ENCODE data around the gene GRK2. TPM values are rescaled to one million over a fixed set of nuclear protein-coding genes. Genes with fewer than 3 reads are reported as not detected.
A peak's percentile ranks its signal among the peaks of the same experiment; 100 is the strongest.

GRK2 gene
- total and polyA plus RNA-seq, 12 donors, result 26.4 to 159 (median 59.6) TPM

DNA sequence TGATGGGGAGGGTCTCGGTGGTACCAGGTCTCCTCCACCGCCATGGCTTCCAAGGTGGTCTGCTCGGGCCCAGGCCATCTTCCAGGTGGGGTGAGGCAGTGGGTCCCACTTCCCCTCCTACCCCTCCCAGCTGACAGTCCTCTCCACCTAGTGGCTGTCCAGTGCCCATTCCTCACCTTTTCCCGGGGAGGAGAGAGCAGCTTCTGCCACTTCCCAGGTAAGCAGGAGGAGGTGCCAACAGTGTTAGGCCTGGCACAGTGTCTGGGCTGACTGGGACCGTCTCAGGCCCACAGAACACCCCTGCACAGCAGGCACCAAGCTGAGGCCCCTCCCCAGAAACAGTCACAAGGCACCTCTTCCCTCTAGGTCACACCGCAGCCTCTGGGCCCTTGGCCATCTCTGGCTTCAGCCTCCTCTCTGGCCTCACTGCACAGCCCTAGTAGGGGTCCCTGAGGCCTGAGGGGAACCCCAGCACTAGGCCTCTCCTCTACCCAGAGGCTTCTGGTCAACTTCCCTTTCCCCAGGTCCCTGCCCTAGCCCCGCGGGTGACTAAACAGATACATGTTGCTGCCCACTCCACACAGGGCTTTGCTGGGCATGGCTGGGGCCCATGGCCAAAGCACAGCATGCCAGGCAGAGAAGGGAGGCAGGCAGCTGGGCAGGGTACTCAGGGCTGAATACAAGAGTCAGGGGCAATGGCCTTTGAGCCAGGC, 20.5 kb downstream of the GRK2 start:
- WGBS, 4 donors, result 64 to 78% (median 75%) methylated on average over 5 to 8 of the region's 8 CpGs
- Histone ChIP-seq H3K4me3 (no peak overlapping the region), H3K27ac (peak overlapping the region in 4 of 5 donors; percentile 91 to 95 (median 94)), H3K36me3 (replicated peaks in 1 of 2) (peaks cover 0 to 67% of the 10 kb centered on the region in 2 donors), H3K27me3 (no peaks in the 10 kb centered on the region), H3K9me3 (replicated peaks in 1 of 3) (no peaks in the 10 kb centered on the region), H3K4me1 (replicated peaks in 1 of 2) (peaks cover 18 to 27% of the 10 kb centered on the region in 2 donors)
- intact Hi-C loops (cut with DNase I), result no loop called here
- peak in 3 of 7 donors; percentile 50 to 61 (median 60) for DNase-seq
- peak in 1 of 2 donors; percentile 6 for TF ChIP-seq POLR2A (IDR thresholded peaks at IDR 0.05)
- TF ChIP-seq, protein P1, sequence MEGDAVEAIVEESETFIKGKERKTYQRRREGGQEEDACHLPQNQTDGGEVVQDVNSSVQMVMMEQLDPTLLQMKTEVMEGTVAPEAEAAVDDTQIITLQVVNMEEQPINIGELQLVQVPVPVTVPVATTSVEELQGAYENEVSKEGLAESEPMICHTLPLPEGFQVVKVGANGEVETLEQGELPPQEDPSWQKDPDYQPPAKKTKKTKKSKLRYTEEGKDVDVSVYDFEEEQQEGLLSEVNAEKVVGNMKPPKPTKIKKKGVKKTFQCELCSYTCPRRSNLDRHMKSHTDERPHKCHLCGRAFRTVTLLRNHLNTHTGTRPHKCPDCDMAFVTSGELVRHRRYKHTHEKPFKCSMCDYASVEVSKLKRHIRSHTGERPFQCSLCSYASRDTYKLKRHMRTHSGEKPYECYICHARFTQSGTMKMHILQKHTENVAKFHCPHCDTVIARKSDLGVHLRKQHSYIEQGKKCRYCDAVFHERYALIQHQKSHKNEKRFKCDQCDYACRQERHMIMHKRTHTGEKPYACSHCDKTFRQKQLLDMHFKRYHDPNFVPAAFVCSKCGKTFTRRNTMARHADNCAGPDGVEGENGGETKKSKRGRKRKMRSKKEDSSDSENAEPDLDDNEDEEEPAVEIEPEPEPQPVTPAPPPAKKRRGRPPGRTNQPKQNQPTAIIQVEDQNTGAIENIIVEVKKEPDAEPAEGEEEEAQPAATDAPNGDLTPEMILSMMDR (IDR thresholded peaks at IDR 0.05), result no peak

DNA sequence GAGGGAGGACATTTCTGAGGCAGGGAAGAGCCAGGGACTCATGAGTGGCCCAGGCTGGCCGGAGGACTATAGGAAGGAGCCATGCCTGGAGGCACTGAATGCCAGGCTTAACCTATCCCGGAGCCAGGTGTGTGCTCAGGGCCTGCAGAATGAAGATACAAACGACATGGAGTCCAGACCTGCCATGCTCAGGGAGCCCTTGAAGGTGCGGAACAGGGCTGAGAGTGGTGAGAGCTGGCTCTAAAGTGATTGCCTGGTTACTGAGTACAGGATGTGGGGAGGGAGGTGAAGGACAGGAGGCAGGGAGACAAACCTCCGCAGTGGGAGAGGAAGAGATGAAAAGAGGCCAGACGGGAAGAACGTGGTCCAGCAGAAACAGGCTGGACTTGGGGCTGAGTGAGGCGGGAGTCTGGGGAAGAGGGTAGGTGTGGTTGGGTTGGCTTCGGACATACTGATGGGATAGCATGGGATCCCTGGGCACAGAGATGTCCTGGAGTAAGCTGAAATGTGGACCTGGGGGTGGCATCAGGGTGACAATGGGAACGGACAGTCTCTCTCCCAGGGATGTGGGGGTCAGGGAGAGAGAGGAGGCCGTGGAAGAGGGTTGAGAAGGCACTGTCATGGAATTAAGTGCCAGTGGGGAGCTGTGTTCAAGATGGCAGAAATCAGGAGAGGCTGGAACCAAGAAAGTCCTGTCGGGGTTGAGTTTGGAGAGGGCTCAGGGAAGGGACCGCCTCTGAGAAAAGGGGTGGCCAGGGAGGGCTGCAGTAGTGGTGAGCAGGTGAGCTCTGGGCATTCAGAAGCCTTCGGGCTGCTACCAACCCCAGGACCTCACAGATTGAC, 21.3 kb downstream of the GRK2 start:
- H3K27me3 ChIP-seq, result no peaks in the 10 kb centered on the region
- WGBS, 4 donors, result 63 to 74% (median 67%) methylated on average over 14 of the region's 14 CpGs
- H3K36me3 ChIP-seq (replicated peaks in 1 of 2), result peaks cover 0 to 67% of the 10 kb centered on the region in 2 donors
- H3K4me3 ChIP-seq, result peak overlapping the region in 1 of 4 donors; percentile 61
- no peak for DNase-seq
- peaks cover 18 to 27% of the 10 kb centered on the region in 2 donors for H3K4me1 ChIP-seq (replicated peaks in 1 of 2)
- TF ChIP-seq POLR2A (IDR thresholded peaks at IDR 0.05), result no peak
- TF ChIP-seq, protein P1 (IDR thresholded peaks at IDR 0.05), result peak in 1 of 6 experiments; percentile 2
- intact Hi-C loops (cut with DNase I), result no loop called here
- H3K9me3 ChIP-seq (replicated peaks in 1 of 3), result no peaks in the 10 kb centered on the region
- H3K27ac ChIP-seq, result peak overlapping the region; percentile 91 to 95 (median 93)

DNA sequence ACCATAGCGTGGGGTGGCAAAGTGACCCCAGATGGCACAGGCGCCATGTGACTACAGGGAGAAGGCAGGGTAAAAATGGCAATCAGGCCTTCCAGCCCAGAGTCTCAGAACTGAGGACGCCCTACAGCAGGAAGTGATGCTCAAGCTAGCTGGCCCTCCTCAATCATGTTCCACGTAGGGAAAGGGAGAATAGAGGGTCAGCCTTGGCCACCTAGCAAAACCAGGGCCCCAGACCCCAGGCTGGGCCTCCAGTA, 21.9 kb downstream of the GRK2 start:
- no peak for DNase-seq
- 31 to 80% (median 38%) methylated on average over 1 to 4 of the region's 4 CpGs for WGBS, 4 donors
- Histone ChIP-seq H3K27ac (peak overlapping the region; percentile 91 to 95 (median 93)), H3K9me3 (replicated peaks in 1 of 3) (no peaks in the 10 kb centered on the region), H3K36me3 (replicated peaks in 1 of 2) (peaks cover 0 to 67% of the 10 kb centered on the region in 2 donors), H3K4me1 (replicated peaks in 1 of 2) (peaks cover 18 to 31% of the 10 kb centered on the region in 2 donors), H3K27me3 (no peaks in the 10 kb centered on the region), H3K4me3 (peak overlapping the region in 2 of 4 donors; percentile 61 to 89)
- no peak for TF ChIP-seq POLR2A (IDR thresholded peaks at IDR 0.05)
- TF ChIP-seq, protein P1 (IDR thresholded peaks at IDR 0.05), result no peak
- intact Hi-C loops (cut with DNase I), result no loop called here

DNA sequence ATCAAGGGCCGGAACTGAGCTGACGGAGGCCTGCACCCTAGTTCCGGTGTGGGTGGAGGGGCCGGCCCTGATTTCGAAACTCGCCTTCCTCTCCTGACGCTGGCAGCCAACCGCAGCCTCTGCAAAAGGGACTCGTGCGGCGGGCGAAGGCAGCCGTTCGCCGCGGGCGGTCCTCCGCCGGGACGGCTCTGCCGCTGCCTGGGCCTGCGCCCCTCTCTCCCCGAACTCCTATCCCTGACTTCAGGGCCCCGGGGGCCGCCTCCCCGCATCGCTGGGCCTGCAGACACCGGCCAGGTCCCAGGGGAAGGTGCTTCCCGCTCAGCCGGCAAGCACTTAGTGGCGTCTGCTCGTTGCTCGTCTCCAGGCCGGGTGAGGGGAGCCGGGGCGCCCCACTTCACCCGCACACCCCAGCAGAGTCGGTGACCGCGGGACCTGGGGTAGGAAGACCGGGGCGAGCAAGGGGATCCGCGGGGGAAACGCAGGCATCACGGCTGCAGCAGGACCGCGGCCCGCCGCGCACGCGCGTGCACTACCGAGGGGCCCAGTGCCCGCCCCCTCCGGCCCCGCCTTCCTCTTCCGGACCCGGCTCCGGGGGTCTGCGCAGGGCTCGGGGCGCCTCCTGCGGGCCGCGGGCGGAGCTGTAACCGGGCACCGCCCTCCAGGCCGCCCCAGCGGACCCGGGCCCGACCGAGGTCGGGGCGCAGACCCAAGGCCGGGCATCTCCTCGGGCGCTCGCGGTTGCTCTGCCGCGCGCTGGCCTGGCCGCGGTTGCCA, 22.4 kb downstream of the GRK2 start:
- Histone ChIP-seq H3K27me3 (no peaks in the 10 kb centered on the region), H3K27ac (peak overlapping the region; percentile 91 to 95 (median 93)), H3K4me1 (replicated peaks in 1 of 2) (peaks cover 18 to 33% of the 10 kb centered on the region in 2 donors), H3K4me3 (peak overlapping the region; percentile 52 to 89 (median 70)), H3K9me3 (replicated peaks in 1 of 3) (no peaks in the 10 kb centered on the region), H3K36me3 (replicated peaks in 1 of 2) (peaks cover 0 to 66% of the 10 kb centered on the region in 2 donors)
- DNase-seq, result peak; percentile 82 to 95 (median 90)
- WGBS, 4 donors, result 0 to 1% (median 0%) methylated on average over 6 to 87 of the region's 87 CpGs; no CpG with 5 or more reads in 1 of the 4 donors
- TF ChIP-seq, protein P1 (IDR thresholded peaks at IDR 0.05), result peak in 3 of 6 experiments; percentile 23 to 63 (median 52)
- TF ChIP-seq POLR2A (IDR thresholded peaks at IDR 0.05), result peak; percentile 38 to 65
- intact Hi-C loops (cut with DNase I), result no loop called here

All from adrenal gland (tissue), 12 donors.